H9 (cell line): ENCODE data around the gene ADIG. TPM values are rescaled to one million over a fixed set of nuclear protein-coding genes. Genes with fewer than 3 reads are reported as not detected.

ENCODE experiments used
- DNase-seq: peaks from one replicate; pipeline ENCODE4 v3.0.0-alpha.2; 2017
- H2AFZ ChIP-seq: one replicate; pipeline ENCODE4 v1.6.1; 2013; ENCODE audit warnings: mild to moderate bottlenecking, low read length, control low read depth, moderate library complexity
- H2AK5ac ChIP-seq: 2 replicates; pipeline ENCODE4 v1.6.1; 2013; ENCODE audit warnings: low read length, control low read depth, mixed read lengths; ENCODE audit not compliant: insufficient read length
- H2BK120ac ChIP-seq: one replicate; pipeline ENCODE4 v1.6.1; 2013; ENCODE audit warnings: low read depth, mild to moderate bottlenecking, low read length, control low read depth, inconsistent platforms; ENCODE audit not compliant: poor library complexity, severe bottlenecking
- H2BK12ac ChIP-seq: 2 replicates; pipeline ENCODE4 v1.6.1; 2013; ENCODE audit warnings: low read length, control low read depth, mixed read lengths, low read depth; ENCODE audit not compliant: insufficient read length
- H2BK15ac ChIP-seq: 2 replicates; pipeline ENCODE4 v1.6.1; 2013; ENCODE audit warnings: low read depth, low read length, control low read depth
- H2BK20ac ChIP-seq: one replicate; pipeline ENCODE4 v1.6.1; 2013; ENCODE audit warnings: low read depth, mild to moderate bottlenecking, low read length, control low read depth, inconsistent platforms; ENCODE audit not compliant: poor library complexity, severe bottlenecking
- H2BK5ac ChIP-seq: 2 replicates; pipeline ENCODE4 v1.6.1; 2013; ENCODE audit warnings: low read length, control low read depth, mixed read lengths; ENCODE audit not compliant: insufficient read length
- H3K14ac ChIP-seq: 2 replicates; pipeline ENCODE4 v1.6.1; 2013; ENCODE audit warnings: low read length, control low read depth; ENCODE audit not compliant: insufficient read depth
- H3K18ac ChIP-seq: 2 replicates; pipeline ENCODE4 v1.6.1; 2013; ENCODE audit warnings: low read depth, mild to moderate bottlenecking, mixed read lengths, low read length, control low read depth; ENCODE audit not compliant: insufficient read length
- H3K23ac ChIP-seq: 2 replicates; pipeline ENCODE4 v1.6.1; 2013; ENCODE audit warnings: low read length, control low read depth, mixed read lengths, low read depth; ENCODE audit not compliant: insufficient read length
- H3K23me2 ChIP-seq: 2 replicates; pipeline ENCODE4 v1.6.1; 2013; ENCODE audit warnings: low read depth, mild to moderate bottlenecking, mixed read lengths, low read length, control low read depth; ENCODE audit not compliant: insufficient read length, poor library complexity, severe bottlenecking
- H3K27ac ChIP-seq: 2 replicates; pipeline ENCODE4 v1.5.1; 2013; ENCODE audit warnings: low read length, control low read depth, mixed read lengths, low read depth; ENCODE audit not compliant: insufficient read length
- H3K27me3 ChIP-seq: 2 replicates; pipeline ENCODE4 v1.6.1; 2013; ENCODE audit warnings: low read length, control low read depth, inconsistent platforms; ENCODE audit not compliant: insufficient read depth
- H3K4ac ChIP-seq: 2 replicates; pipeline ENCODE4 v1.6.1; 2013; ENCODE audit warnings: low read depth, mild to moderate bottlenecking, control low read depth, inconsistent platforms, low read length, moderate library complexity
- H3K4me1 ChIP-seq: 2 replicates; pipeline ENCODE4 v1.6.1; 2013; ENCODE audit warnings: low read length, control low read depth, inconsistent platforms; ENCODE audit not compliant: insufficient read depth
- H3K4me2 ChIP-seq: 2 replicates; pipeline ENCODE4 v1.6.1; 2013; ENCODE audit warnings: low read length, control low read depth, mixed read lengths; ENCODE audit not compliant: insufficient read length, insufficient read depth
- H3K56ac ChIP-seq: 2 replicates; pipeline ENCODE4 v1.6.1; 2013; ENCODE audit warnings: low read depth, mild to moderate bottlenecking, mixed read lengths, low read length, control low read depth; ENCODE audit not compliant: insufficient read length
- H3K79me1 ChIP-seq: 2 replicates; pipeline ENCODE4 v1.6.1; 2013; ENCODE audit warnings: low read depth, mild to moderate bottlenecking, moderate library complexity, low read length, control low read depth, inconsistent platforms; ENCODE audit not compliant: insufficient read depth, poor library complexity, severe bottlenecking
- H3K79me2 ChIP-seq: 2 replicates; pipeline ENCODE4 v1.6.1; 2013; ENCODE audit warnings: low read length, control low read depth, inconsistent platforms; ENCODE audit not compliant: insufficient read depth
- H3K9ac ChIP-seq: 2 replicates; pipeline ENCODE4 v1.6.1; 2013; ENCODE audit warnings: low read length, control low read depth, mixed read lengths; ENCODE audit not compliant: insufficient read length; ENCODE audit errors: extremely low read depth
- H3K9me3 ChIP-seq: one replicate; pipeline ENCODE4 v1.6.1; 2013; ENCODE audit warnings: low read depth, low read length, inconsistent platforms; ENCODE audit not compliant: control insufficient read depth
- H3T11ph ChIP-seq: one replicate; pipeline ENCODE4 v1.6.1; 2013; ENCODE audit warnings: mild to moderate bottlenecking, low read length, control low read depth, inconsistent platforms
- H4K20me1 ChIP-seq: one replicate; pipeline ENCODE4 v1.6.1; 2013; ENCODE audit not compliant: control insufficient read depth, insufficient read length, insufficient read depth
- H4K5ac ChIP-seq: 2 replicates; pipeline ENCODE4 v1.6.1; 2013; ENCODE audit warnings: low read depth, mild to moderate bottlenecking, mixed read lengths, low read length, control low read depth; ENCODE audit not compliant: insufficient read length
- H4K8ac ChIP-seq: replicated peaks from 2 replicates; pipeline ENCODE4 v1.6.1; 2013; ENCODE audit warnings: low read length, control low read depth, mixed read lengths, low read depth; ENCODE audit not compliant: insufficient read length
- H4K91ac ChIP-seq: 2 replicates; pipeline ENCODE4 v1.6.1; 2013; ENCODE audit warnings: low read depth, mild to moderate bottlenecking, moderate library complexity, mixed read lengths, low read length, control low read depth; ENCODE audit not compliant: insufficient read length
- H3K27ac Mint-ChIP-seq, 3 experiments: 2 replicates in 2 of 3; 3 replicates in 1 of 3; pipeline ENCODE4 v1.8.0; 2020 to 2021; ENCODE audit warnings: mixed read lengths in 3 of 3, mild to moderate bottlenecking in 1 of 3, moderate library complexity in 1 of 3
- H3K27me3 Mint-ChIP-seq: 2 replicates; pipeline ENCODE4 v1.8.0; 2021; ENCODE audit warnings: low read depth, mild to moderate bottlenecking, moderate library complexity, mixed read lengths
- H3K36me3 Mint-ChIP-seq, 3 experiments: 2 replicates in 2 of 3; 3 replicates in 1 of 3; pipeline ENCODE4 v1.8.0; 2020 to 2021; ENCODE audit warnings: low read depth in 3 of 3, mixed read lengths in 3 of 3; ENCODE audit not compliant: insufficient read depth in 1 of 3
- H3K4me1 Mint-ChIP-seq, 2 experiments: 2 replicates each; pipeline ENCODE4 v1.8.0; 2020; ENCODE audit warnings: mixed read lengths in 2 of 2
- H3K4me3 Mint-ChIP-seq, 2 experiments: 2 replicates in 1 of 2; 3 replicates in 1 of 2; pipeline ENCODE4 v1.8.0; 2020 to 2021; ENCODE audit warnings: mild to moderate bottlenecking in 2 of 2, mixed read lengths in 2 of 2, moderate library complexity in 1 of 2
- H3K9me3 Mint-ChIP-seq, 2 experiments: 2 replicates in 1 of 2; 3 replicates in 1 of 2; pipeline ENCODE4 v1.8.0; 2020; ENCODE audit warnings: mild to moderate bottlenecking in 2 of 2, mixed read lengths in 2 of 2, moderate library complexity in 1 of 2
- CTCF ChIP-seq: fragments of 200-600 bp; sonication (generic); conservative IDR thresholded peaks from 3 replicates; pipeline ENCODE4 v1.8.0; 2021; ENCODE audit warnings: antibody characterized with exemption, mild to moderate bottlenecking
- WGBS: extraction: QIAGEN DNeasy Blood & Tissue Kit; methylation state at CpG from one replicate; pipeline ENCODE4 v1.1.7; 2013; ENCODE audit warnings: missing lambda C conversion rate, low lambda C conversion rate, mixed read lengths; ENCODE audit not compliant: insufficient read length; ENCODE audit errors: extremely low coverage; 5-methylcytosine and 5-hydroxymethylcytosine counted together
- total RNA-seq: library from RNA; stranded (reverse); gene quantifications from 2 replicates; pipeline ENCODE4 v1.2.1, GENCODE V29; 2021

ADIG gene
- total RNA-seq, 1 experiment from 2014 or later: not detected

GRCh38 chr20:38536310-38536709, 44.7 kb upstream of the ADIG start:
- H3K9me3 ChIP-seq: no peaks in the 10 kb centered on the region
- H3K79me2 ChIP-seq: no peaks in the 10 kb centered on the region
- no peak for DNase-seq
- no peak overlapping the region for H4K8ac ChIP-seq
- no peak overlapping the region for H2BK15ac ChIP-seq
- H2AK5ac ChIP-seq: no peak overlapping the region
- no peak overlapping the region for H2AFZ ChIP-seq
- no peak overlapping the region for H3K56ac ChIP-seq
- no peak overlapping the region for H3K23ac ChIP-seq
- no peaks in the 10 kb centered on the region for H3K27me3 ChIP-seq
- H3K36me3 Mint-ChIP-seq: peaks cover 19 to 64% (median 50%) of the 10 kb centered on the region in 3 experiments; a peak in 6 of 7 replicates
- H4K5ac ChIP-seq: no peak overlapping the region
- no peak overlapping the region for H3K4me3 Mint-ChIP-seq
- H2BK20ac ChIP-seq: no peak overlapping the region
- no peak for TF ChIP-seq CTCF
- H3K27ac ChIP-seq: no peak overlapping the region
- no peak overlapping the region for H2BK120ac ChIP-seq
- H2BK12ac ChIP-seq: no peak overlapping the region
- H3K14ac ChIP-seq: no peak overlapping the region
- no peaks in the 10 kb centered on the region for H3K79me1 ChIP-seq
- H2BK5ac ChIP-seq: no peak overlapping the region
- H3K4ac ChIP-seq: no peak overlapping the region
- no peak overlapping the region for H4K91ac ChIP-seq
- no CpG with 5 or more reads among the region's 2 CpGs for WGBS
- no peaks in the 10 kb centered on the region for H3K9me3 Mint-ChIP-seq
- no peak overlapping the region for H3K27ac Mint-ChIP-seq
- no peaks in the 10 kb centered on the region for H3K4me1 Mint-ChIP-seq
- H3K9ac ChIP-seq: no peak overlapping the region
- H3K27me3 Mint-ChIP-seq: no peaks in the 10 kb centered on the region
- no peak overlapping the region for H3T11ph ChIP-seq
- H3K18ac ChIP-seq: no peak overlapping the region
- no peaks in the 10 kb centered on the region for H3K23me2 ChIP-seq
- no peaks in the 10 kb centered on the region for H4K20me1 ChIP-seq
- no peak overlapping the region for H3K4me2 ChIP-seq
- no peaks in the 10 kb centered on the region for H3K4me1 ChIP-seq
